NT2/D1 (cell line): ENCODE measurements around the gene SLC4A4.

Experiments
- DNase-seq: peaks from one replicate; pipeline ENCODE4 v3.0.0-alpha.2; 2011; ENCODE audit warnings: low read depth, low spot score
- H3K27me3 ChIP-seq: 2 replicates; pipeline ENCODE4 v1.6.0; 2011; ENCODE audit warnings: mild to moderate bottlenecking; ENCODE audit not compliant: insufficient read length, insufficient read depth
- H3K36me3 ChIP-seq: 2 replicates; pipeline ENCODE4 v1.6.1; 2011; ENCODE audit warnings: mild to moderate bottlenecking, low read length, mixed read lengths; ENCODE audit not compliant: insufficient read depth, insufficient read length
- H3K4me1 ChIP-seq: 2 replicates; pipeline ENCODE4 v1.5.1; 2011; ENCODE audit not compliant: insufficient read depth, insufficient read length
- H3K4me3 ChIP-seq: 2 replicates; pipeline ENCODE4 v1.5.1; 2011; ENCODE audit warnings: low read depth; ENCODE audit not compliant: insufficient read length
- H3K9ac ChIP-seq: 2 replicates; pipeline ENCODE4 v1.6.0; 2011; ENCODE audit warnings: low read depth; ENCODE audit not compliant: insufficient read length
- H3K9me3 ChIP-seq: 2 replicates; pipeline ENCODE4 v1.5.1; 2011; ENCODE audit warnings: mild to moderate bottlenecking, low read length; ENCODE audit not compliant: insufficient read depth
- SUZ12 ChIP-seq: IDR thresholded peaks from 2 replicates; pipeline ENCODE4 v1.6.1; 2011; ENCODE audit not compliant: insufficient read length, insufficient read depth; ENCODE audit errors: extremely low read depth
- YY1 ChIP-seq: IDR thresholded peaks from 2 replicates; pipeline ENCODE4 v1.6.1; 2011; ENCODE audit not compliant: insufficient read length, insufficient read depth
- ZNF274 ChIP-seq: IDR thresholded peaks from 2 replicates; pipeline ENCODE4 v1.6.1; 2011; ENCODE audit warnings: mild to moderate bottlenecking, low read depth, low read length

SLC4A4 gene

DNA sequence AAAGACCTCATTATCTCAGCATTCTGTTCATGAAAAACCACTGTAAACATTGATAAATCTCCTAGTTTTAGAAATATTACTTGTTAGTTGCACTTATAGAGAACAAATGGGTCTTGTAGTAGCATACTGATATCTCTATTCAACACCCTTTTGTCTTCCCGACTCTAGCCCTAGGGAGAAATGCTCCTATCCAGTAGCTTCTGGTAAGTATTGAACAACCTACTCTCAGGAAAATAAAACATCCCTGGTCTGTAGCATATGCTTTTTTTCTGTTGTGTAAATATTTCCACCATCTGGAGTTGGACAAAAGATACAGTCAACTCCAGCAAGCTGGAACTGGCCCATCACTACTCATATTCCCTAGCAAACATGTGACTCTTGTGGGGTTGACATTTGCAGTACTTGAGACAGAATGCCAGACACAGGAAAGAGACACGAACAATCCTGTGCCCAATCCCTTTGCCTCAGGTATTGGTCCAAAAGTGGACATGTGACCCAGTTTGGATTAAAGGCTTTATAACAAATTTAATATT, 256.8 kb downstream of the SLC4A4 start:
- no peaks in the 10 kb centered on the region for H3K27me3 ChIP-seq
- H3K9me3 ChIP-seq: no peaks in the 10 kb centered on the region
- no peaks in the 10 kb centered on the region for H3K4me1 ChIP-seq
- no peak overlapping the region for H3K9ac ChIP-seq
- no peaks in the 10 kb centered on the region for H3K36me3 ChIP-seq
- DNase-seq: no peak
- H3K4me3 ChIP-seq: no peak overlapping the region
- TF ChIP-seq ZNF274: no peak
- TF ChIP-seq YY1: no peak
- no peak for TF ChIP-seq SUZ12

DNA sequence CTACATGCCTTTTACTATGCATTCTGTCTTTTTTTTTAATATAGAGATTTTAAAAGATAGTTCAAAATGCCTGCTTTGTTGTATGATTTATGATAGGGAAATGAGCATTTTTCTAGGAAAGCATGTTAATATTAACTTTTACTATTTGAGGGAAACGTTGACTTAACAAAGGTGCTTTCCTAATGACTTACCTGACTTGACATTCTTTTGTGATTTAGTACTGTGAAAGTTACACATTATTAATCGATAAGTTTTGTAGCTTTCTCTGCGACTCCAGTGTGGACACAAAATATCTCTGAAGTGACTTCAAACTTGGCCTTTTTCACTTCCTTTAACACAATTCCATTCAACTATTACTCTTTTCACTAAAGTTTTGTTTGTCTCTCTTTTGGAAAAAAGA, 260.8 kb downstream of the SLC4A4 start:
- no peaks in the 10 kb centered on the region for H3K4me1 ChIP-seq
- no peaks in the 10 kb centered on the region for H3K9me3 ChIP-seq
- no peak overlapping the region for H3K9ac ChIP-seq
- H3K27me3 ChIP-seq: no peaks in the 10 kb centered on the region
- TF ChIP-seq ZNF274: no peak
- no peak for TF ChIP-seq SUZ12
- TF ChIP-seq YY1: no peak
- no peaks in the 10 kb centered on the region for H3K36me3 ChIP-seq
- no peak for DNase-seq
- no peak overlapping the region for H3K4me3 ChIP-seq

DNA sequence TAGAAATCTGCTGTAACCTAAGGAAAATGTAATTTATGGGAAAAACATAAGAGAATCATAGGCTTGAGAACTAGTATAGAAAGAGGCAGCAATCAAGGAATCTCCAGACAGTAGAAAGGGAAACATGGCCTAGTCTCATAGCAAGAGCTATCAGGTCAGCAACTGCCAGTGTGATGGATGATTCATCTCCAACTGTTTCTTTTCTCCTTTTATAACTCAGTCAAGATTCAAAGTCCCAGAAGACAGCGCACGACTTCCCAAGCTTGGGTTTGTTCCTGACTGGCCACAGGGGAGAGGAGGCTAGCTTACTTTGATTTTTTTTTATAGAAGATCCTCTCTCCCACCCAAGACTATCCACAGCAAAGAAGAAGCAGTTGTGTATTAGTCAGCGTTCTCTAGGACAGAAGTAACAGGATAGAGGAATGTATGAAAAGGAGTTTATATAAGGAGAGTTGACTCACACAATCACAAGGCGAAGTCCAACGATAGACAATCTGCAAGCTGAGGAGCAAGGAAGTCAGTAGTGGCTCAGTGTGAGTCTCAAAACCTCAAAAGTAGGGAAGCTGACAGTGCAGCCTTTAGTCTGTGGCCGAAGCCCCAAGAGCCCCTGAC, 263.6 kb downstream of the SLC4A4 start:
- H3K4me3 ChIP-seq: no peak overlapping the region
- no peak for DNase-seq
- TF ChIP-seq SUZ12: no peak
- TF ChIP-seq YY1: no peak
- no peak for TF ChIP-seq ZNF274
- H3K36me3 ChIP-seq: no peaks in the 10 kb centered on the region
- H3K27me3 ChIP-seq: no peaks in the 10 kb centered on the region
- no peaks in the 10 kb centered on the region for H3K4me1 ChIP-seq
- H3K9ac ChIP-seq: no peak overlapping the region
- peaks cover 3% of the 10 kb centered on the region; the same call in 1 of the 2 replicates for H3K9me3 ChIP-seq

DNA sequence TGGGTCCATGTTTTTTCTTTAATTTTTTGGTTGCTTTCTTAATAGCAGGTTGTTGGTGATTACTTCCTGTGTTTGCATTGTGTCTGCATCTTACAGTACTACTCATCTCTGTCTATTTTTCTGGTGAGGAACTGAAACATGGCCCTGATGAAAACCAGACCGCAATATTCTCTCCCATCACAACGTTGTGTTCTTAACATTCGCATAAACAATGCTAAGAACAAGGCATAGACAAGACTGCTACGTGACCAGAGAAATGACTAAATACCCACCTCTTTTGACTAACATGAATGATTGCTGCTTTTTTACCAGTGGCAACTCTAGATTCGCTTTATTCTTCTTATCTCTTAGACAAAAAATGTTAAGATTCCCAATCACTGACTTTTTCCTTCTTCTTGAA, 266.0 kb downstream of the SLC4A4 start:
- TF ChIP-seq YY1 (no peak), SUZ12 (no peak), ZNF274 (no peak)
- H3K36me3 ChIP-seq: no peaks in the 10 kb centered on the region
- H3K4me1 ChIP-seq: no peaks in the 10 kb centered on the region
- H3K9me3 ChIP-seq: peaks cover 4% of the 10 kb centered on the region; the same call in 1 of the 2 replicates
- no peak overlapping the region for H3K9ac ChIP-seq
- no peak overlapping the region for H3K4me3 ChIP-seq
- no peak for DNase-seq
- no peaks in the 10 kb centered on the region for H3K27me3 ChIP-seq

- Histone ChIP-seq H3K4me3 (no peak overlapping the region), H3K9ac (no peak overlapping the region), H3K4me1 (no peaks in the 10 kb centered on the region), H3K36me3 (no peaks in the 10 kb centered on the region), H3K27me3 (no peaks in the 10 kb centered on the region), H3K9me3 (peaks cover 4% of the 10 kb centered on the region; the same call in 1 of the 2 replicates)
- DNase-seq: no peak
- TF ChIP-seq SUZ12 (no peak), ZNF274 (no peak), YY1 (no peak)
These were observed 268.3 kb downstream of the SLC4A4 start for GRCh38 chr4:71607109-71607508.

DNA sequence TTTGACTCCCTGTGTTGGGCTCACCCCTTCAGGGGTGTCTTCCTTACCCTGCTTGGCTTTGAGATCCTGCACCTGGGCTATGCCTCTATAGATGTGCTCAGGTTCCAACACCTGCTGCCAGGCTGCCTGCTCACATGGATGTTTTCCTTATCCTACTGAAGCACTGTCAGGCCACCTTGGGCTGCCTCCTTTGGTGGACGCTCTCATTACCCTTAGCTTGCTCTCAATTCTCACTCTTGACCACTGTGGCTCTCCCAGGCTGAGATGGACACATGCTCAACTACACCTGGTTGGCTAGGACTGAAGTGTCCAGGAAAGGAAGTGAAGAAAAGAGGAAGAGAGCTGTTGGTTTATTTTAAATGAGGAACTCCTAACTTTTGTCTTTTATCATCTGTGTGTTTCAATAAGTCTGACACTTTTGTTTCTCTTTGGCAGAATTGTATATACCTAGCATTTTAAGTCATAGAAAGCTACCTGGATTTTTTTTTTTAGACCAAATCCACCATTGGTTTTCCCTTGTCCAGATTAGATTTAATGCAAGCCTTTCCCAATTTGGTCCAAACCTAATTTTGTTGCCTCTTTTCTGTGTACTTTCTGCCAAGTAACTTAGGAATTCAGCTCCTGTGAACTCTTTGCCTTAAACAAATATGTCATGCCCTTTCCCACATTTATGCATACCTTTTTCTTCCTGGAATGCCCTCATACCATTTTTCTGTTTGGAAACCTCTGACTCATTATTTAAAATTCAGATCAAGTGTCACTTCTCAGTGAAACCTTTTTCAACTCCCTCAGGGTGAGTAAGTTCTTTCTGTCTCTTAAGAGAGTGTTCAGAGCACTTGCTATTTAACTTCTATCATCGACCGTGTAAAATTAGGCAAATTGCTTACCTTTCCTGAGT, 269.2 kb downstream of the SLC4A4 start:
- Histone ChIP-seq H3K9me3 (peaks cover 4% of the 10 kb centered on the region; the same call in 1 of the 2 replicates), H3K4me3 (no peak overlapping the region), H3K9ac (no peak overlapping the region), H3K36me3 (no peaks in the 10 kb centered on the region), H3K4me1 (no peaks in the 10 kb centered on the region), H3K27me3 (no peaks in the 10 kb centered on the region)
- no peak for DNase-seq
- TF ChIP-seq YY1: no peak
- TF ChIP-seq ZNF274: no peak
- TF ChIP-seq SUZ12: no peak

- Histone ChIP-seq H3K9me3 (peaks cover 4% of the 10 kb centered on the region; the same call in 1 of the 2 replicates), H3K9ac (no peak overlapping the region), H3K4me1 (no peaks in the 10 kb centered on the region), H3K36me3 (no peaks in the 10 kb centered on the region), H3K4me3 (no peak overlapping the region), H3K27me3 (no peaks in the 10 kb centered on the region)
- DNase-seq: no peak
- TF ChIP-seq YY1 (no peak), SUZ12 (no peak)
These were observed 269.9 kb downstream of the SLC4A4 start for GRCh38 chr4:71608678-71609071.
